H9 (cell line): Measurements from ENCODE around the gene ASIC3. TPM values are rescaled to one million over a fixed set of nuclear protein-coding genes. Genes with fewer than 3 reads are reported as not detected.
A peak's percentile ranks its signal among the peaks of the same experiment; 100 is the strongest.

ENCODE experiments used
- DNase-seq: peaks from one replicate; pipeline ENCODE4 v3.0.0-alpha.2; 2017
- H2AFZ ChIP-seq: one replicate; pipeline ENCODE4 v1.6.1; 2013; ENCODE audit warnings: mild to moderate bottlenecking, low read length, control low read depth, moderate library complexity
- H2AK5ac ChIP-seq: 2 replicates; pipeline ENCODE4 v1.6.1; 2013; ENCODE audit warnings: low read length, control low read depth, mixed read lengths; ENCODE audit not compliant: insufficient read length
- H2BK120ac ChIP-seq: one replicate; pipeline ENCODE4 v1.6.1; 2013; ENCODE audit warnings: low read depth, mild to moderate bottlenecking, low read length, control low read depth, inconsistent platforms; ENCODE audit not compliant: poor library complexity, severe bottlenecking
- H2BK12ac ChIP-seq: 2 replicates; pipeline ENCODE4 v1.6.1; 2013; ENCODE audit warnings: low read length, control low read depth, mixed read lengths, low read depth; ENCODE audit not compliant: insufficient read length
- H2BK15ac ChIP-seq: 2 replicates; pipeline ENCODE4 v1.6.1; 2013; ENCODE audit warnings: low read depth, low read length, control low read depth
- H2BK20ac ChIP-seq: one replicate; pipeline ENCODE4 v1.6.1; 2013; ENCODE audit warnings: low read depth, mild to moderate bottlenecking, low read length, control low read depth, inconsistent platforms; ENCODE audit not compliant: poor library complexity, severe bottlenecking
- H2BK5ac ChIP-seq: 2 replicates; pipeline ENCODE4 v1.6.1; 2013; ENCODE audit warnings: low read length, control low read depth, mixed read lengths; ENCODE audit not compliant: insufficient read length
- H3K14ac ChIP-seq: 2 replicates; pipeline ENCODE4 v1.6.1; 2013; ENCODE audit warnings: low read length, control low read depth; ENCODE audit not compliant: insufficient read depth
- H3K18ac ChIP-seq: 2 replicates; pipeline ENCODE4 v1.6.1; 2013; ENCODE audit warnings: low read depth, mild to moderate bottlenecking, mixed read lengths, low read length, control low read depth; ENCODE audit not compliant: insufficient read length
- H3K23ac ChIP-seq: 2 replicates; pipeline ENCODE4 v1.6.1; 2013; ENCODE audit warnings: low read length, control low read depth, mixed read lengths, low read depth; ENCODE audit not compliant: insufficient read length
- H3K23me2 ChIP-seq: 2 replicates; pipeline ENCODE4 v1.6.1; 2013; ENCODE audit warnings: low read depth, mild to moderate bottlenecking, mixed read lengths, low read length, control low read depth; ENCODE audit not compliant: insufficient read length, poor library complexity, severe bottlenecking
- H3K27ac ChIP-seq: 2 replicates; pipeline ENCODE4 v1.5.1; 2013; ENCODE audit warnings: low read length, control low read depth, mixed read lengths, low read depth; ENCODE audit not compliant: insufficient read length
- H3K27me3 ChIP-seq: 2 replicates; pipeline ENCODE4 v1.6.1; 2013; ENCODE audit warnings: low read length, control low read depth, inconsistent platforms; ENCODE audit not compliant: insufficient read depth
- H3K4ac ChIP-seq: 2 replicates; pipeline ENCODE4 v1.6.1; 2013; ENCODE audit warnings: low read depth, mild to moderate bottlenecking, control low read depth, inconsistent platforms, low read length, moderate library complexity
- H3K4me1 ChIP-seq: 2 replicates; pipeline ENCODE4 v1.6.1; 2013; ENCODE audit warnings: low read length, control low read depth, inconsistent platforms; ENCODE audit not compliant: insufficient read depth
- H3K4me2 ChIP-seq: 2 replicates; pipeline ENCODE4 v1.6.1; 2013; ENCODE audit warnings: low read length, control low read depth, mixed read lengths; ENCODE audit not compliant: insufficient read length, insufficient read depth
- H3K56ac ChIP-seq: 2 replicates; pipeline ENCODE4 v1.6.1; 2013; ENCODE audit warnings: low read depth, mild to moderate bottlenecking, mixed read lengths, low read length, control low read depth; ENCODE audit not compliant: insufficient read length
- H3K79me1 ChIP-seq: 2 replicates; pipeline ENCODE4 v1.6.1; 2013; ENCODE audit warnings: low read depth, mild to moderate bottlenecking, moderate library complexity, low read length, control low read depth, inconsistent platforms; ENCODE audit not compliant: insufficient read depth, poor library complexity, severe bottlenecking
- H3K79me2 ChIP-seq: 2 replicates; pipeline ENCODE4 v1.6.1; 2013; ENCODE audit warnings: low read length, control low read depth, inconsistent platforms; ENCODE audit not compliant: insufficient read depth
- H3K9ac ChIP-seq: 2 replicates; pipeline ENCODE4 v1.6.1; 2013; ENCODE audit warnings: low read length, control low read depth, mixed read lengths; ENCODE audit not compliant: insufficient read length; ENCODE audit errors: extremely low read depth
- H3K9me3 ChIP-seq: one replicate; pipeline ENCODE4 v1.6.1; 2013; ENCODE audit warnings: low read depth, low read length, inconsistent platforms; ENCODE audit not compliant: control insufficient read depth
- H3T11ph ChIP-seq: one replicate; pipeline ENCODE4 v1.6.1; 2013; ENCODE audit warnings: mild to moderate bottlenecking, low read length, control low read depth, inconsistent platforms
- H4K20me1 ChIP-seq: one replicate; pipeline ENCODE4 v1.6.1; 2013; ENCODE audit not compliant: control insufficient read depth, insufficient read length, insufficient read depth
- H4K5ac ChIP-seq: 2 replicates; pipeline ENCODE4 v1.6.1; 2013; ENCODE audit warnings: low read depth, mild to moderate bottlenecking, mixed read lengths, low read length, control low read depth; ENCODE audit not compliant: insufficient read length
- H4K8ac ChIP-seq: replicated peaks from 2 replicates; pipeline ENCODE4 v1.6.1; 2013; ENCODE audit warnings: low read length, control low read depth, mixed read lengths, low read depth; ENCODE audit not compliant: insufficient read length
- H4K91ac ChIP-seq: 2 replicates; pipeline ENCODE4 v1.6.1; 2013; ENCODE audit warnings: low read depth, mild to moderate bottlenecking, moderate library complexity, mixed read lengths, low read length, control low read depth; ENCODE audit not compliant: insufficient read length
- H3K27ac Mint-ChIP-seq, 3 experiments: 2 replicates in 2 of 3; 3 replicates in 1 of 3; pipeline ENCODE4 v1.8.0; 2020 to 2021; ENCODE audit warnings: mixed read lengths in 3 of 3, mild to moderate bottlenecking in 1 of 3, moderate library complexity in 1 of 3
- H3K27me3 Mint-ChIP-seq: 2 replicates; pipeline ENCODE4 v1.8.0; 2021; ENCODE audit warnings: low read depth, mild to moderate bottlenecking, moderate library complexity, mixed read lengths
- H3K36me3 Mint-ChIP-seq, 3 experiments: 2 replicates in 2 of 3; 3 replicates in 1 of 3; pipeline ENCODE4 v1.8.0; 2020 to 2021; ENCODE audit warnings: low read depth in 3 of 3, mixed read lengths in 3 of 3; ENCODE audit not compliant: insufficient read depth in 1 of 3
- H3K4me1 Mint-ChIP-seq, 2 experiments: 2 replicates each; pipeline ENCODE4 v1.8.0; 2020; ENCODE audit warnings: mixed read lengths in 2 of 2
- H3K4me3 Mint-ChIP-seq, 2 experiments: 2 replicates in 1 of 2; 3 replicates in 1 of 2; pipeline ENCODE4 v1.8.0; 2020 to 2021; ENCODE audit warnings: mild to moderate bottlenecking in 2 of 2, mixed read lengths in 2 of 2, moderate library complexity in 1 of 2
- H3K9me3 Mint-ChIP-seq, 2 experiments: 2 replicates in 1 of 2; 3 replicates in 1 of 2; pipeline ENCODE4 v1.8.0; 2020; ENCODE audit warnings: mild to moderate bottlenecking in 2 of 2, mixed read lengths in 2 of 2, moderate library complexity in 1 of 2
- WGBS: extraction: QIAGEN DNeasy Blood & Tissue Kit; methylation state at CpG from one replicate; pipeline ENCODE4 v1.1.7; 2013; ENCODE audit warnings: missing lambda C conversion rate, low lambda C conversion rate, mixed read lengths; ENCODE audit not compliant: insufficient read length; ENCODE audit errors: extremely low coverage; 5-methylcytosine and 5-hydroxymethylcytosine counted together
- total RNA-seq: library from RNA; stranded (reverse); gene quantifications from 2 replicates; pipeline ENCODE4 v1.2.1, GENCODE V29; 2021
- TF ChIP-seq, protein P1 (sequence below): fragments of 200-600 bp; sonication (generic); conservative IDR thresholded peaks from 3 replicates; pipeline ENCODE4 v1.8.0; 2021; ENCODE audit warnings: antibody characterized with exemption, mild to moderate bottlenecking

Gene ASIC3
- total RNA-seq, 1 experiment from 2014 or later = 1.7 TPM

DNA sequence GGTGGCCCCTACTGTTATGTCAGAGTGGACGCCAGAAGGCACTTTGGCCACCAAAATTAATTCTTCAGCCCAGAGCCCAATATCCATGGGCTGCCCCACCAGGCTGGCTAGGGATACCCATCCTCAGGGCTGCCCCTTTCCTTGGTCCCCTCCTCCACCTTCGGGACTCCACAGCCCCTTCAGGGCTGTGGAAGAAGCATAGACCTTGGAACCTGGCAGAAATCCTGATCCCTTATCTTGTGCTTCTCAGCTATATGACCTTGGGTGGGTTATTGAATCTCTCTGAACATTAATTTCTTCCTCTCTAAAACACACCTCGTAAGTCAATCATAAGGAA is 35.5 kb downstream of the ASIC3 start:
- no peaks in the 10 kb centered on the region; the same call in 1 of the 2 replicates for H3K27me3 ChIP-seq
- H2BK120ac ChIP-seq = no peak overlapping the region
- no peak overlapping the region for H2AFZ ChIP-seq
- Mint-ChIP-seq H3K9me3 (no peaks in the 10 kb centered on the region; a peak in 1 of 5 replicates), H3K27me3 (peaks cover 13% of the 10 kb centered on the region), H3K27ac (no peak overlapping the region), H3K36me3 (peaks cover 0 to 6% (median 5%) of the 10 kb centered on the region in 3 experiments; a peak in 5 of 7 replicates), H3K4me1 (peaks cover 34 to 44% of the 10 kb centered on the region in 2 experiments), H3K4me3 (peak overlapping the region; percentile 86 to 87)
- peak overlapping the region; percentile 88 for H3K4me2 ChIP-seq
- DNase-seq = no peak
- H3T11ph ChIP-seq = no peak overlapping the region
- H3K79me2 ChIP-seq = peaks cover 2% of the 10 kb centered on the region; the same call in 1 of the 2 replicates
- H3K4ac ChIP-seq = no peak overlapping the region
- TF ChIP-seq, protein P1, sequence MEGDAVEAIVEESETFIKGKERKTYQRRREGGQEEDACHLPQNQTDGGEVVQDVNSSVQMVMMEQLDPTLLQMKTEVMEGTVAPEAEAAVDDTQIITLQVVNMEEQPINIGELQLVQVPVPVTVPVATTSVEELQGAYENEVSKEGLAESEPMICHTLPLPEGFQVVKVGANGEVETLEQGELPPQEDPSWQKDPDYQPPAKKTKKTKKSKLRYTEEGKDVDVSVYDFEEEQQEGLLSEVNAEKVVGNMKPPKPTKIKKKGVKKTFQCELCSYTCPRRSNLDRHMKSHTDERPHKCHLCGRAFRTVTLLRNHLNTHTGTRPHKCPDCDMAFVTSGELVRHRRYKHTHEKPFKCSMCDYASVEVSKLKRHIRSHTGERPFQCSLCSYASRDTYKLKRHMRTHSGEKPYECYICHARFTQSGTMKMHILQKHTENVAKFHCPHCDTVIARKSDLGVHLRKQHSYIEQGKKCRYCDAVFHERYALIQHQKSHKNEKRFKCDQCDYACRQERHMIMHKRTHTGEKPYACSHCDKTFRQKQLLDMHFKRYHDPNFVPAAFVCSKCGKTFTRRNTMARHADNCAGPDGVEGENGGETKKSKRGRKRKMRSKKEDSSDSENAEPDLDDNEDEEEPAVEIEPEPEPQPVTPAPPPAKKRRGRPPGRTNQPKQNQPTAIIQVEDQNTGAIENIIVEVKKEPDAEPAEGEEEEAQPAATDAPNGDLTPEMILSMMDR = no peak
- H4K8ac ChIP-seq = no peak overlapping the region
- no peak overlapping the region for H2AK5ac ChIP-seq
- H3K56ac ChIP-seq = no peak overlapping the region
- no peak overlapping the region for H3K23ac ChIP-seq
- H4K91ac ChIP-seq = no peak overlapping the region
- no peak overlapping the region for H2BK15ac ChIP-seq
- no peak overlapping the region for H4K5ac ChIP-seq
- peaks cover 2% of the 10 kb centered on the region; the same call in 1 of the 2 replicates for H3K4me1 ChIP-seq
- no CpG with 5 or more reads among the region's 3 CpGs for WGBS
- H3K14ac ChIP-seq = no peak overlapping the region
- no peak overlapping the region for H2BK20ac ChIP-seq
- H3K79me1 ChIP-seq = peaks cover 4% of the 10 kb centered on the region
- H3K9me3 ChIP-seq = no peaks in the 10 kb centered on the region
- H2BK12ac ChIP-seq = no peak overlapping the region
- peaks cover 20% of the 10 kb centered on the region for H3K23me2 ChIP-seq
- H3K18ac ChIP-seq = no peak overlapping the region
- H3K27ac ChIP-seq = no peak overlapping the region
- H3K9ac ChIP-seq = no peak overlapping the region
- H4K20me1 ChIP-seq = no peaks in the 10 kb centered on the region
- H2BK5ac ChIP-seq = no peak overlapping the region
